Measurements from ENCODE around the gene ADAM23.

The ADAM23 gene

GRCh38 chr2:206641226-206641625, 197.9 kb downstream of the ADAM23 start:
- no peak for DNase-seq (ENCODE audit: low read depth, low spot score)

- DNase-seq (ENCODE audit: low read depth, low spot score), result peak; percentile 10
Observed at GRCh38 chr2:206642075-206643025, 199.0 kb downstream of the ADAM23 start, which contains the start of gene FAM237A. Gene FAM237A, plus strand, starts transcription at chr2:206642487. Its CDS starts 1,750 bp downstream, at chr2:206644237.

GRCh38 chr2:206647985-206648384, 204.7 kb downstream of the ADAM23 start:
- DNase-seq (ENCODE audit: low read depth, low spot score), result no peak

GRCh38 chr2:206657087-206657486, 213.8 kb downstream of the ADAM23 start:
- no peak for DNase-seq (ENCODE audit: low read depth, low spot score)

- no peak for DNase-seq (ENCODE audit: low read depth, low spot score)
Observed at GRCh38 chr2:206665251-206665650, 221.9 kb downstream of the ADAM23 start.

Data from brain pericyte (primary cell).